B cell (primary cell): ENCODE data around the gene HMOX1. TPM values are rescaled to one million over a fixed set of nuclear protein-coding genes. Genes with fewer than 3 reads are reported as not detected.

Experiments
- ATAC-seq: fragments of 200-7000 bp; cut with Tn5 transposase; one replicate; pipeline ENCODE4 v1.10.0; 2021; ENCODE audit warnings: low read depth, mild to moderate bottlenecking, moderate number of reproducible peaks, moderate library complexity
- CTCF ChIA-PET: fragments of 350-600 bp; sonication (Branson Sonifier 250); formaldehyde crosslinking; loops from one replicate; lab custom pipeline; 2021; ENCODE audit warnings: antibody characterized with exemption, inconsistent platforms; lab: Charles Lee
- POLR2A ChIA-PET: fragments of 350-600 bp; sonication (Branson Sonifier 250); formaldehyde crosslinking; loops from one replicate; lab custom pipeline; 2021; ENCODE audit warnings: antibody characterized with exemption; lab: Charles Lee
- DNase-seq: peaks from one replicate; pipeline ENCODE4 v3.0.0; 2013
- H2AFZ ChIP-seq: 2 replicates; pipeline ENCODE4 v1.6.1; 2012; ENCODE audit warnings: mild to moderate bottlenecking, low read depth, low read length; ENCODE audit not compliant: insufficient read depth, poor library complexity, severe bottlenecking
- H3K27ac ChIP-seq, 2 donors: 1 replicate in 1 of 2; 2 replicates in 1 of 2; pipeline ENCODE4 v1.5.1; 2012 to 2013; ENCODE audit warnings: low read length in 2 of 2, mild to moderate bottlenecking in 2 of 2, moderate library complexity in 1 of 2
- H3K27me3 ChIP-seq, 4 experiments: fragments of 200-600 bp in 1 of 4; sonication (generic) in 1 of 4; replicated peaks in 1 of 4; 1 replicate in 2 of 4; 2 replicates in 2 of 4; pipeline versions ENCODE4 v1.6.1 to v1.7.0; 2013 to 2016; ENCODE audit warnings: low read length in 3 of 4, mild to moderate bottlenecking in 2 of 4, mixed read lengths in 1 of 4, moderate library complexity in 1 of 4; ENCODE audit not compliant: insufficient read depth in 4 of 4, control insufficient read depth in 3 of 4; ENCODE audit errors: control extremely low read depth in 1 of 4
- H3K36me3 ChIP-seq, 2 experiments: replicated peaks in 1 of 2; 1 replicate in 1 of 2; 2 replicates in 1 of 2; pipeline versions ENCODE4 v1.6.1 to v1.7.1; 2013; ENCODE audit warnings: low read length in 1 of 2; ENCODE audit not compliant: insufficient read depth in 2 of 2, control insufficient read depth in 1 of 2; ENCODE audit errors: control extremely low read depth in 1 of 2, extremely low read depth in 1 of 2
- H3K4me1 ChIP-seq, 2 donors: fragments of 200-600 bp in 1 of 2; sonication (generic) in 1 of 2; 1 replicate in 1 of 2; 2 replicates in 1 of 2; pipeline versions ENCODE4 v1.5.1 to v1.6.1; 2013 to 2017; ENCODE audit warnings: low read length in 2 of 2; ENCODE audit not compliant: control insufficient read depth in 2 of 2, insufficient read depth in 2 of 2
- H3K4me2 ChIP-seq: replicated peaks from 2 replicates; pipeline ENCODE3; 2012; ENCODE audit warnings: mild to moderate bottlenecking, low read depth, low read length; ENCODE audit not compliant: poor library complexity, severe bottlenecking
- H3K4me3 ChIP-seq, 5 experiments: fragments of 200-600 bp in 1 of 5; sonication (generic) in 1 of 5; 1 replicate in 3 of 5; 2 replicates in 2 of 5; pipeline versions ENCODE4 v1.5.1 to v1.7.0; 2011 to 2016; ENCODE audit warnings: low read length in 4 of 5, mild to moderate bottlenecking in 4 of 5, low read depth in 2 of 5, control low read depth in 1 of 5, moderate library complexity in 1 of 5; ENCODE audit not compliant: insufficient read depth in 1 of 5; ENCODE audit errors: control extremely low read depth in 1 of 5, extremely low read depth in 1 of 5
- H3K79me2 ChIP-seq: fragments of 200-600 bp; sonication (generic); one replicate; pipeline ENCODE4 v1.6.0; 2016; ENCODE audit warnings: low read length; ENCODE audit not compliant: control insufficient read depth, insufficient read depth
- H3K9ac ChIP-seq: fragments of 200-600 bp; sonication (generic); 2 replicates; pipeline ENCODE4 v1.6.1; 2017; ENCODE audit warnings: mild to moderate bottlenecking, low read length, moderate library complexity
- H3K9me3 ChIP-seq, 3 donors: one replicate each; pipeline versions ENCODE4 v1.6.1 to v1.7.1; 2013; ENCODE audit warnings: low read length in 2 of 3; ENCODE audit not compliant: control insufficient read depth in 2 of 3, insufficient read depth in 1 of 3; ENCODE audit errors: control extremely low read depth in 1 of 3
- H4K20me1 ChIP-seq: 2 replicates; pipeline ENCODE4 v1.6.0; 2012; ENCODE audit warnings: mild to moderate bottlenecking, low read length; ENCODE audit not compliant: insufficient read depth, control insufficient read depth, poor library complexity, severe bottlenecking
- H3K27ac Mint-ChIP-seq: one replicate; pipeline ENCODE4 v1.8.0; 2021; ENCODE audit warnings: mixed read lengths
- H3K27me3 Mint-ChIP-seq: one replicate; pipeline ENCODE4 v1.8.0; 2021; ENCODE audit warnings: mixed read lengths
- H3K4me1 Mint-ChIP-seq: one replicate; pipeline ENCODE4 v1.8.0; 2021; ENCODE audit warnings: mixed read lengths
- H3K4me3 Mint-ChIP-seq: one replicate; pipeline ENCODE4 v1.8.0; 2021; ENCODE audit warnings: mixed read lengths
- H3K9me3 Mint-ChIP-seq: one replicate; pipeline ENCODE4 v1.8.0; 2022; ENCODE audit warnings: mixed read lengths; ENCODE audit not compliant: insufficient read depth
- EZH2 ChIP-seq: IDR thresholded peaks from 2 replicates; pipeline ENCODE4 v1.6.1; 2012; ENCODE audit warnings: borderline replicate concordance, low read depth, mild to moderate bottlenecking, moderate library complexity, low read length; ENCODE audit not compliant: insufficient read depth, poor library complexity, severe bottlenecking
- WGBS: methylation state at CpG from one replicate; pipeline ENCODE4 v1.1.5; 2013; ENCODE audit warnings: missing lambda C conversion rate; ENCODE audit not compliant: insufficient coverage; 5-methylcytosine and 5-hydroxymethylcytosine counted together
- intact Hi-C: fragments of 100-400 bp; cut with micrococcal nuclease; formaldehyde crosslinking; loops from one replicate; pipeline ENCODE4 v1.10.0; 2022
- polyA plus RNA-seq: library from polyadenylated mRNA; depleted of rRNA; stranded (reverse); fragments of >200 nt; gene quantifications from 2 replicates; pipeline ENCODE4 v1.2.3, GENCODE V29; 2012
- total RNA-seq, 2 donors: library from RNA; stranded (reverse); fragments of 120-200 nt in 1 of 2; gene quantifications; 1 replicate in 1 of 2; 2 replicates in 1 of 2; pipeline versions ENCODE4 v1.2.3 to v1.2.4, GENCODE V29; 2013 to 2022
- TF ChIP-seq, protein P1 (sequence below): fragments of 200-600 bp; IDR thresholded peaks from one replicate; pipeline ENCODE4 v1.8.0; 2022; ENCODE audit warnings: antibody characterized with exemption, mild to moderate bottlenecking

Gene HMOX1
- total and polyA plus RNA-seq, 2 donors (not counting 1 experiment from before 2014, with no cell fraction given), result 9.4 to 21.9 TPM

DNA sequence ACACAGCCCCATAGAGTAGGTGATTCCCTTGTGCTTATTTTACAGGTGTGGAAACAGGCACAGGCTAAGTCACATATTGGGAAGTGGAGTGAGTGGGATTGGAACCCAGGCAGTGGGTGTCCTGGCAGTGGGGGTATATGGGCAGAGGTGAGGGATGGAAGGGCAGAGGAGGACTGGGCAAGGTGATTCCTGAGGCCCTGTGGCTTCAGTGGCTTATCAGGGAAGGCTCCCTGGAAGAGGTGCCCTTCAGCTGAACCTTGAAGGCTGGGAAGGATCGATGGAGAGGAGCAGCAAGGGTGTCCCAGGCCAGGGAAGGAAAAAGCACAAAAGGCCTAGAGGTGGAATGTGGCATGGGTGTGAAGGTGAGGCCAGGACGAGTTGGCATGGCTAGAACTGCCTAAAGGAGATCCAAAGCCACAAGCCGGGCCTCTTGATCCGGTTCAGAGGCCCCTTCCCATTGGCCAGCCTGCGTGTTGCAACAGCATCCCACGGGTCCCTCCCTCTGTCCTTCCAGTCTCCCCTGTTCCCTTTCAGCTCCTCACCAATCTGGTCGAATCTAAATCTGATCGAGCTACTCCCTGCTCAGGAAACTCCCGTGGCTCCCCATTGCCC lies 60.7 kb downstream of the HMOX1 start:
- H4K20me1 ChIP-seq, result no peaks in the 10 kb centered on the region
- no peak overlapping the region for H3K4me2 ChIP-seq
- Mint-ChIP-seq H3K4me1 (no peaks in the 10 kb centered on the region), H3K9me3 (no peaks in the 10 kb centered on the region), H3K27me3 (no peaks in the 10 kb centered on the region), H3K27ac (no peak overlapping the region), H3K4me3 (no peak overlapping the region)
- TF ChIP-seq, protein P1, sequence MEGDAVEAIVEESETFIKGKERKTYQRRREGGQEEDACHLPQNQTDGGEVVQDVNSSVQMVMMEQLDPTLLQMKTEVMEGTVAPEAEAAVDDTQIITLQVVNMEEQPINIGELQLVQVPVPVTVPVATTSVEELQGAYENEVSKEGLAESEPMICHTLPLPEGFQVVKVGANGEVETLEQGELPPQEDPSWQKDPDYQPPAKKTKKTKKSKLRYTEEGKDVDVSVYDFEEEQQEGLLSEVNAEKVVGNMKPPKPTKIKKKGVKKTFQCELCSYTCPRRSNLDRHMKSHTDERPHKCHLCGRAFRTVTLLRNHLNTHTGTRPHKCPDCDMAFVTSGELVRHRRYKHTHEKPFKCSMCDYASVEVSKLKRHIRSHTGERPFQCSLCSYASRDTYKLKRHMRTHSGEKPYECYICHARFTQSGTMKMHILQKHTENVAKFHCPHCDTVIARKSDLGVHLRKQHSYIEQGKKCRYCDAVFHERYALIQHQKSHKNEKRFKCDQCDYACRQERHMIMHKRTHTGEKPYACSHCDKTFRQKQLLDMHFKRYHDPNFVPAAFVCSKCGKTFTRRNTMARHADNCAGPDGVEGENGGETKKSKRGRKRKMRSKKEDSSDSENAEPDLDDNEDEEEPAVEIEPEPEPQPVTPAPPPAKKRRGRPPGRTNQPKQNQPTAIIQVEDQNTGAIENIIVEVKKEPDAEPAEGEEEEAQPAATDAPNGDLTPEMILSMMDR, result no peak
- TF ChIP-seq EZH2, result no peak
- ATAC-seq (no peak), DNase-seq (no peak)
- H3K9ac ChIP-seq, result no peak overlapping the region
- H2AFZ ChIP-seq, result no peak overlapping the region
- CTCF ChIA-PET, result interaction anchor here (1.4 kb wide), 1 partner anchor 11 kb away, joined by 4 read pairs; no protein-coding TSS in a partner anchor
- no peak overlapping the region for H3K27ac ChIP-seq
- peaks cover 0 to 4% (median 0%) of the 10 kb centered on the region in 3 donors for H3K9me3 ChIP-seq
- H3K4me1 ChIP-seq, result no peaks in the 10 kb centered on the region
- WGBS, result 97% methylated on average over 9 of the region's 9 CpGs
- H3K4me3 ChIP-seq, result no peak overlapping the region
- intact Hi-C loops, result no loop called here
- no peaks in the 10 kb centered on the region for H3K27me3 ChIP-seq
- H3K36me3 ChIP-seq, result peaks cover 1 to 7% of the 10 kb centered on the region in 2 experiments
- POLR2A ChIA-PET, result no interaction called here
- peaks cover 7% of the 10 kb centered on the region for H3K79me2 ChIP-seq

DNA sequence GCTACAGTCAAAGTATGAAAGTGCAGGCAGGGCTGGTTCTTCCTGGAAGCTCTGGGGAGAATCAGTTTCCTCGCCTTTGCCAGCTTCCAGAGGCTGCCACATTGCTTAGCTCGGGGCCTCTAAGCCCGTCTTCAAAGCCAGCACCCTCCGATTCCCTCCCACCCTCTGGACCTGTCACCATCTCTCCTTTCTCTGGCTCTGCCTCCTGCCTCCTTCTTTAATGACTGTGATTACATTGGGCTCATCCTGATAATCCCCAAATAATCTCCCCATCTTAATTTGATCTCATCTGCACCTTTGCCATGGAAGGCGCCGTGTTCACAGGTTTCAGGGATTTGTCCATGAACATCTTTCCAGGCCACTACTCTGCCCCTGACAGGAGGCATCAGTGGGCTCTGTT lies 61.6 kb downstream of the HMOX1 start:
- H3K27ac Mint-ChIP-seq, result no peak overlapping the region
- Histone ChIP-seq H3K79me2 (peaks cover 7% of the 10 kb centered on the region), H3K27me3 (no peaks in the 10 kb centered on the region), H2AFZ (no peak overlapping the region), H3K4me1 (no peaks in the 10 kb centered on the region), H3K4me2 (no peak overlapping the region), H3K36me3 (peaks cover 1 to 7% of the 10 kb centered on the region in 2 experiments), H3K27ac (no peak overlapping the region), H3K4me3 (no peak overlapping the region), H3K9me3 (no peaks in the 10 kb centered on the region), H3K9ac (no peak overlapping the region), H4K20me1 (no peaks in the 10 kb centered on the region)
- 94% methylated on average over 6 of the region's 6 CpGs for WGBS
- H3K9me3 Mint-ChIP-seq, result no peaks in the 10 kb centered on the region
- CTCF ChIA-PET, result interaction anchor here (1.4 kb wide), 1 partner anchor 12 kb away, joined by 4 read pairs; no protein-coding TSS in a partner anchor
- H3K4me1 Mint-ChIP-seq, result no peaks in the 10 kb centered on the region
- intact Hi-C loops, result no loop called here
- H3K27me3 Mint-ChIP-seq, result no peaks in the 10 kb centered on the region
- no peak overlapping the region for H3K4me3 Mint-ChIP-seq
- POLR2A ChIA-PET, result interaction anchor here (0.7 kb wide), 1 partner anchor 15 kb away, joined by 4 read pairs; no protein-coding TSS in a partner anchor
- DNase-seq (no peak), ATAC-seq (no peak)
- TF ChIP-seq, protein P1, result no peak
- no peak for TF ChIP-seq EZH2
